Endothelial cell of hepatic sinusoid (primary cell): ENCODE results near the gene USP36.

Source experiments
- in situ Hi-C: cut with HindIII; loops from 2 replicates; pipeline ENCODE4 v1.10.0; 2017; ENCODE audit warnings: low sequenced_read_pairs

The USP36 gene

GRCh38 chr17:78819402-78819801 lies 21.2 kb downstream of the USP36 start:
- in situ Hi-C loops, result no loop called here

DNA sequence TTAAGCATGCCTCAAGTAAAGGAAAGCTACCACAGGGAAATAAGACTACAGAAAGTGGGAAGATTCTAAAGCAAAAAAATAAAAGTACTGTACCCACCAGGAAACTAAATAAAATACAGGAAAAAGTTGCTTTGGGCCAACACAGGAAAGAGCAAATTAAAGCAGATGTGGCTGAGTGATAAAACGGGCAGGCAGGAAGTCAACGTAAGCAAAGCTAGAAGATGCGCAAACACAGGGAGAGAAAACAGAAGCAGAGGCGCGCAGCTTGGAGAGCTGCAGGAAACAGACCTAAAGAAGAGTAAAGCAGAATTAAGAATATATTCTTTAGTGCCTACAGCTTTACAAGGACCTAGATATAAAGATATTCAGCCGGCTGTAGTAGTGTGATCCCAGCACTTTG lies 21.7 kb downstream of the USP36 start:
- in situ Hi-C loops, result no loop called here

DNA sequence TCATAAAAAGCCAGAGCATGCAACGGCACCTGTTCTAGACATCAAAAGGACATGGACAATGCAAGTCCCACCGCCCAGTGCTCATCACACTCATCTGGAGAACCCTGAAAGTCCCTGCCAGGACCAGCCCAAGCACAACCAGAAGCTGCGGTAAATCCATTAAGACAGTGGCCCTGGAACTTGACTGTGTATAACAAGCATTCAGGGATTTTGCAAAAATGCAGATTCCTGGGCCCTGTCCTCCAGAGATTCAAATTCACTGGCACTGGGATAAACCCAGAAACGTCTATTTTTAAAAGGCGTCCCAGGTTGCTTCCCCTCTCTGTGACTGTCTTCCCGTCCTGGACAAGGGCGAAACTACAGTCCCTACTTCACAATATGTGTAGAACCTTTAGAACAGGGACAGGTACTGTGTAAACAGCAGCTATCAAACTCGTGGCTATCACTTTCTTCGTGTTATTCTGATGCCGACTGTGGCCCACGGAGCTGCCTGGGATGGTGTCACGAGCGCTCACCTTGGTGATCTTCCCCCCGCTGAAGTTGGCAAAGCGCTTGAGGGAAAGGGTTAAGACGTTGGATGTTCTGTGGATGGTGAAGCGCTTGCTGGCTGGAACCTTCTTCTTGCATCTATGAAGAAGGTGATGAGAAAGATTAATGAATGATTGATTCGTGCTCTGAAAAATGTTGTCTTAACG lies 22.3 kb downstream of the USP36 start:
- in situ Hi-C loops, result no loop called here

DNA sequence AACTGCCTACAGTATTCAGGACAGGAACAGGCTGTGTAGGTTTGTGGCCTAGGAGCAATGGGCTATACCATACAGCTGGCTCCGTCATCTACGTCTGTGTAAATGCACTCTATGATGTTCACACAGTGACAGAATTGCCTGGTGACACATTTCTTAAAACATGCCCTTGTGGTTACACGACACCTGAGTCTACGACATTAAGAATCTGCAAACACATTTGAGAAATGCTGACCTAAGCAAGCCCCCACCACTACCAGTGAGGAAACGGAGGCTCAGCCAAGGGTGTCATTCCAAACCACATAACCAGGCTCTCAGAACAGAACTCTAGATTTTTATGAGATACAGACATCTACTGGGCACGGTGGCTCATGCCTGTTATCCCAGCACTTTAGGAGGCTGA lies 23.5 kb downstream of the USP36 start:
- in situ Hi-C loops, result no loop called here

GRCh38 chr17:78815696-78816095 lies 24.9 kb downstream of the USP36 start:
- in situ Hi-C loops, result no loop called here

- in situ Hi-C loops, result no loop called here
Observed at GRCh38 chr17:78812855-78813254, 27.8 kb downstream of the USP36 start.

GRCh38 chr17:78808163-78808562 lies 32.5 kb downstream of the USP36 start:
- in situ Hi-C loops, result loop anchor here (10.0 kb wide), 1 partner anchor 103 kb away; no protein-coding TSS in a partner anchor

DNA sequence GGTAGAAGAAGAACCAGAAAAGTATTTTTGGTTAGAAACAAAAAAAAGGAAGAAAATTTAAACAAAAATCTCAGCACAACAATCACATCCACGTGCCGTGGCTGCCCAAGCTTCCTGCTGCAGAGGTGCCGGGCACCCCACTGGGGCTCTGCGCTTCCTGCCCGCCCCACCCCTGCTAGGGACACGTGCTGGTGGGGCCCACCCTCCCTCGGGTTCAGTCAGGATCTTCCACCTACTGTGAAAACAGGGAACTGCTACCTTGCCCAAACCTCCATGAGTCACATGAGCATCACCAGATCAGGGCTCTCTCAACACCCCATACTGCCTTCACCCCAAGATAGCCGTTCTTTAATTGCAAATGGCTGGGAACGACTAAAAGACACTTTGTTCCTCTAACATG lies 34.2 kb downstream of the USP36 start:
- in situ Hi-C loops, result loop anchor here (10.0 kb wide), 1 partner anchor 102 kb away; no protein-coding TSS in a partner anchor

DNA sequence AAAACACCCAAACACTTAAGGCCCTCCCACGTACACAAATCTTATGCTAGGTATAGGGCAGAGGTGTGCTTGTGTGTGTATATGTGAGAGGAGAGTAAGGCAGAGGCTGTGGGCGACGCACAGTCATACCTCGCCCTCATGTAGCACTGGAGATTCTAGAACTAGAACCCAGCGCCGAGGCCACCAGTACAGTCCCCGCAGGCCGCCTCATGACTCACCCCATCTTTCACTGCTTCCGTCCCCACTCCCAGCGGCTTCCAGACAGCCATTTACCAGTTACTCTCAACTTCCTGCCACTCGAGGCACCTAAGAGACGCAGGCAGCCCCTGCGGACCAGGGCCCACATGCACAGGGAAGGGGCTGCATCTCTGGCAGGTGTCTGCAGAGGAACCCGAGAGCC lies 35.3 kb downstream of the USP36 start:
- in situ Hi-C loops, result loop anchor here (10.0 kb wide), 1 partner anchor 100 kb away; no protein-coding TSS in a partner anchor

DNA sequence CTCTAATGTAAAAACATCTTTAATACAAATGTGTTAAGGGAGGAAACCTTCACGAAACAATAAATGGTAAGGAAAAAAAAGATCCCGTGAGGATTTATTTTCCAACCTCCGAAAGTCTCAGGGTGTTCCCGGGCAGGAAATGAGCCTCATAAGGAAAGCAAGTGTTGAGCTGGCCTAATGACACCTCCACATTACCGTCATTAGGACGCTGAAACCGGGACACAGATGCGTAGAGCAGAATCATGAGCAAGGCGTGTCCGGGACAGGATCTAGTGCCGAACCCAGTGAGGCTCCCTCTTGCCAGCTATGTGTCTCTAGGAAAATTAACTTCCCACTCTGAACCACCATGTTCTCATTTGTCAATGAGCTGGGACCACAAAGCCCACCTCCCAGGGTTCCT lies 35.8 kb downstream of the USP36 start:
- in situ Hi-C loops, result loop anchor here (10.0 kb wide), 1 partner anchor 100 kb away; no protein-coding TSS in a partner anchor

DNA sequence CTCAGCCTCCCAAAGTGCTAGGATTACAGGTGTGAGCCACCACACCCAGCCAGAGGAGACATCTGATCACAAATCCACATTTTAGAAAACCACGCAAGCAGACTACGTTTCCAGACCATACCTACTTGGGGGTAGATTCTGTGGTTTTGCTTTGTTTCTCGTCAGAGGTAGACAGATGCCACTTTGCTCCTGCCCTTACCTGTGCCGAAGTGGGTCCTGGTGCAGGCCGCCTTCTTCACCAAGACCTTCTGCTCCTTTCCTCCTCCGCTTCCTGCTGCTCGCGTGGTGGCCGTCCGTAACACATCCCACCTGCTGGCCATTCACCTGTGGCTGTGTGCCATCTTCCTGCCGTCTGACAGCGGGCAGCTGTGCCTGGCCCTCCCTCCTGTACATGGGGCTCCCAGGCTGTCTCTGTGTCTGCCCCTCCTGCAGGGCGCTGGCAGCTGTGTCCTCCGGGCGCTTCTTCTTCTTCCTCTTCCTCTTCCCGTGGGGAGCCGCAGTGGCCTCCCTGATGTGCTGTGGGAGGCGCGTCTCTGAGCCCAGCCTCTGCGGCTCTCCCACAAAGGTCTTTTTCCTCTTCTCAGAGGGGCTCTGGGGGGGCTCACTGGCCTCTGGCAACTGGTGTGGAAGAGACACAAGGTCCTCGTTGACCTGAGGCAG lies 37.3 kb downstream of the USP36 start:
- in situ Hi-C loops, result loop anchor here (10.0 kb wide), 1 partner anchor 99 kb away; no protein-coding TSS in a partner anchor

GRCh38 chr17:78802459-78802858 lies 38.2 kb downstream of the USP36 start:
- in situ Hi-C loops, result loop anchor here (10.0 kb wide), 1 partner anchor 98 kb away; no protein-coding TSS in a partner anchor

DNA sequence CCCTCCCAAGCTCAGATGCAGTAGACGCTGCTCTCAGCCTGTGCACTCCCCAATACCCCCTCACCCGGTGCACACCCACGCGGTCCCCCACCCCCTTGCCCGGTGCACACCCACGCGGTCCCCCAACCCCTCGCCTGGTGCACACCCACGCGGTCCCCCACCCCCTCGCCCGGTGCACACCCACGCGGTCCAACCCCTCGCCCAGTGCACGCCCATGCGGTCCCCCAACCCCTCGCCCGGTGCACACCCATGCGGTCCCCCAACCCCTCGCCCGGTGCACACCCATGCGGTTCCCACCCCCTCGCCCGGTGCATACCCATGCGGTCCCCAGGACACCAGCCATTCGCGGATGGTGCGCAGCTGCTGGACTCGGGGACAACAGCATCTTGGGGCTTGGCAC lies 38.6 kb downstream of the USP36 start:
- in situ Hi-C loops, result loop anchor here (10.0 kb wide), 1 partner anchor 97 kb away; no protein-coding TSS in a partner anchor

DNA sequence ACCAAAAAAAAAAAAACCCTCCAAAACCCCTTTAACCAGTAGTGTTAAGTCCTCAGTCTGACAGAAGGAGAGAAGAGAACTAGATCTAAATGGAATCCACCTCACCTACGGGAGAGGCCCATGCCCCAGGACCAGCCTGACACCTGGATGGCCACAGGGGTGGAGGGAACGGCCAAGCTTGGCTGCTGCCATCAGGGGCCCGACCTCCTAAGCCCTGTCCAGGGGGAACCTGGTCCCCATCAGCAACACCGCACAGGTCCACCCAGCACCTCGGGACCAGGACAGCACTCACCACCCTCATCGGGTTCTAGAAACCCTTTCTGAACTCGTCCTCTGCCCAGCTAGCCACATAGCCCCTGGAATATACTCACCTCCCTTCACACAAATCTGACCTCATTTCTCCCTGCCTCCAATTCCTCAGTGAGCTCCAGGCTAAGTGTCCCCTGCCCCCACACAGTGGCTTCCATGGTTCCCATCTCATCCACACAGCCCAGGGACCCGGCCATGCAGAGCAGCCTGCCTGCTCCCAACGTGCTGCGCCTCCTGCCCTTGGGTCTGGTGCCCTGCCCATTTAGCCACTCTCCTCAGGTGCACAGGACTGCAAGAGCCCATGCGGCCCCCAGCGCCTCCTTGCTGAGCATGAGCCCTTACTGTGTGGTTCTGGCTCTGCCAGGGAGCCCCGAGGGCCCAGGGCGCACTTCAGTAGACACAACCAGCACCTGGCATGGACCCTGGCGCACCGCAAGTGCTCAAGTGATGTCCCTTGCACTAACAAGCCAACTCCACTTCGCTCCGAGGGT lies 40.3 kb downstream of the USP36 start:
- in situ Hi-C loops, result loop anchor here (10.0 kb wide), 1 partner anchor 96 kb away; no protein-coding TSS in a partner anchor

DNA sequence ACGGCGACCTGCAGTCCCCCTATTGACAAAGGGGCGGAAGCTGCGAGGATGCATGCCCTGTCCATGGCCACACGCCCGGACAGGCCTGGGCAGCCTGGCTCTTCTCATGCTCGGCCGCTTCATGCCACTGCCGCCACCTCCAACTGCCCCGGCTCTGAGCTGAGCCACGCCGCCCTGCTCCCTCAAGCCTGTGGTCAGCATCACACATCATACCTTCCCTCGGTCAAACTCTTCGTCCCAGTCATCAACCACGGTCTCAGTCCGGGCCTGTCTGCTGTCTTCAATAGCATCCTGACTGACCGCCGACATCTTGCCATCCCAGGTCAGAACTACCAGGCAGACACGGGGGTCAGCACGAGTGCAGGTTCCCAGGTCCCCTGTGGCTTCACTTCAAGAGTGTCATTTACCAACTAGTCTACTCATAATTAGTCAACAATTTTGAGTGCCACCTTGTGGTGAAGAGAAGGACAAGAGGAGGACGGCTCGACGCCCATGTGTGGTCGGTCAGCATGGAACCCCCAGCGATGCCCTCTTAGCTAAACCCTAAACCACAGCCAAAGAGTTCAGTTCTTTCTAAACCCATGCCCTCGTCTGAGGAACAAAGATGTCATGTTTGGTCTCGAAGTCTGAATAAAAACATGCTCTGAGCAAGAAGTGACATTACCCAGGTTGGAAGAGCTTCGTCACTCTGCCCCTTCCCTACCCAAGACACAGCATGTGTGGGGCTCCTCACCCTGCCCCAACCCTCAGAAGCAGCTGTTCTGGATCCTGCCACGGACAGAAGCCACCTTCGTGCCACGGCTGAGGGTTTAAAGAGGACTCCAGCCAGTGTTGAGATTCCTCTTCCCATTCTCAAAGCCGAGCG lies 41.7 kb downstream of the USP36 start:
- in situ Hi-C loops, result loop anchor here (5.0 kb wide), 1 partner anchor 38 kb away; no protein-coding TSS in a partner anchor

GRCh38 chr17:78797691-78798585 lies 42.7 kb downstream of the USP36 start:
- in situ Hi-C loops, result loop anchor here (5.0 kb wide), 1 partner anchor 39 kb away; no protein-coding TSS in a partner anchor

- in situ Hi-C loops, result loop anchor here (5.0 kb wide), 1 partner anchor 40 kb away; no protein-coding TSS in a partner anchor
Observed at GRCh38 chr17:78797213-78797612, 43.4 kb downstream of the USP36 start.

GRCh38 chr17:78796517-78796900 lies 44.1 kb downstream of the USP36 start:
- in situ Hi-C loops, result loop anchor here (5.0 kb wide), 1 partner anchor 41 kb away; no protein-coding TSS in a partner anchor
